GM12878 (cell line): ENCODE results near the gene MACROD2. TPM values are rescaled to one million over a fixed set of nuclear protein-coding genes. Genes with fewer than 3 reads are reported as not detected.

ENCODE experiments used
- ATAC-seq: fragments of 200-7000 bp; cut with Tn5 transposase; 3 replicates; pipeline ENCODE4 v1.9.1; 2020; ENCODE audit warnings: mild to moderate bottlenecking, moderate library complexity
- BruUV-seq: library from RNA; stranded (reverse); fragments of 400-500 nt; replicated peaks from 2 replicates; lab custom pipeline; 2021; lab: Mats Ljungman, UMichigan
- CTCF ChIA-PET: fragments of 300-600 bp; sonication (Branson Sonifier 250); formaldehyde crosslinking; extraction: SDS; loops from one replicate; lab custom pipeline; 2021; ENCODE audit warnings: inconsistent platforms; lab: Yijun Ruan, JAX
- POLR2A ChIA-PET: fragments of 350-600 bp; formaldehyde crosslinking; extraction: SDS; loops from one replicate; lab custom pipeline; 2021; ENCODE audit warnings: inconsistent platforms; lab: Charles Lee
- RAD21 ChIA-PET: fragments of 300-600 bp; sonication (Branson Sonifier 250); formaldehyde crosslinking; loops from one replicate; lab custom pipeline; 2023; ENCODE audit warnings: antibody characterized with exemption; ENCODE audit not compliant: unreplicated experiment; lab: Charles Lee
- SMC1A ChIA-PET: fragments of 300-600 bp; sonication (Branson Sonifier 250); formaldehyde crosslinking; loops from one replicate; lab custom pipeline; 2023; ENCODE audit not compliant: unreplicated experiment, uncharacterized antibody; lab: Charles Lee
- DNase-seq: peaks from one replicate; pipeline ENCODE4 v3.0.0-alpha.2; 2011; ENCODE audit warnings: low read depth, low spot score
- FAIRE-seq: peaks from 3 replicates; lab custom pipeline; 2011; peaks lifted over from hg19 to GRCh38; lab: Jason Lieb, UNC
- H2AFZ ChIP-seq: 2 replicates; pipeline ENCODE4 v1.6.0; 2011; ENCODE audit warnings: low read depth, low read length, control low read depth; ENCODE audit not compliant: control insufficient read depth
- H3K27ac ChIP-seq: 2 replicates; pipeline ENCODE4 v1.5.1; 2011; ENCODE audit warnings: control low read depth; ENCODE audit not compliant: control insufficient read depth, insufficient read depth
- H3K27me3 ChIP-seq, 2 experiments: replicated peaks in 1 of 2; 2 replicates each; pipeline versions ENCODE4 v1.6.0 to v1.6.1; 2011; ENCODE audit warnings: low read length in 1 of 2; ENCODE audit not compliant: control insufficient read depth in 2 of 2, insufficient read depth in 2 of 2
- H3K36me3 ChIP-seq, 2 experiments: 2 replicates each; pipeline ENCODE4 v1.5.1; 2011; ENCODE audit warnings: low read length in 1 of 2; ENCODE audit not compliant: control insufficient read depth in 2 of 2, insufficient read depth in 2 of 2
- H3K4me1 ChIP-seq: 2 replicates; pipeline ENCODE4 v1.6.1; 2011; ENCODE audit warnings: mild to moderate bottlenecking, low read length, moderate library complexity, mixed read lengths; ENCODE audit not compliant: control insufficient read depth, insufficient read depth
- H3K4me2 ChIP-seq: 2 replicates; pipeline ENCODE4 v1.6.0; 2011; ENCODE audit warnings: control low read depth; ENCODE audit not compliant: control insufficient read depth, insufficient read depth
- H3K4me3 ChIP-seq: fragments of 200-600 bp; sonication (generic); 2 replicates; pipeline ENCODE4 v1.5.1; 2016
- H3K79me2 ChIP-seq: 2 replicates; pipeline ENCODE4 v1.6.0; 2011; ENCODE audit warnings: low read length; ENCODE audit not compliant: control insufficient read depth, insufficient read depth
- H3K9ac ChIP-seq: 2 replicates; pipeline ENCODE4 v1.8.0; 2011; ENCODE audit warnings: low read length, control low read depth, mixed read lengths; ENCODE audit not compliant: control insufficient read depth, insufficient read depth
- H3K9me3 ChIP-seq: replicated peaks from 3 replicates; pipeline ENCODE4 v1.5.1; 2011; ENCODE audit warnings: mild to moderate bottlenecking, low read length; ENCODE audit not compliant: control insufficient read depth, insufficient read depth
- H4K20me1 ChIP-seq: 2 replicates; pipeline ENCODE4 v1.6.0; 2011; ENCODE audit not compliant: control insufficient read depth, insufficient read depth
- ATF7 ChIP-seq: fragments of 450-650 bp; IDR thresholded peaks from 2 replicates; pipeline ENCODE4 v1.6.1; 2016; ENCODE audit warnings: low read depth, mild to moderate bottlenecking
- E2F4 ChIP-seq: IDR thresholded peaks from 2 replicates; pipeline ENCODE4 v1.6.1; 2012; ENCODE audit warnings: low read depth, low read length, improper control_type of control experiment
- EP300 ChIP-seq, 2 experiments: fragments of 150-350 bp in 1 of 2; IDR thresholded peaks; 2 replicates each; pipeline ENCODE4 v1.6.1; 2011 to 2012; ENCODE audit warnings: low read depth in 2 of 2, low read length in 2 of 2, borderline replicate concordance in 1 of 2, improper control_type of control experiment in 1 of 2, inconsistent platforms in 1 of 2; ENCODE audit not compliant: control insufficient read depth in 1 of 2
- FOXK2 ChIP-seq: fragments of 450-650 bp; IDR thresholded peaks from 2 replicates; pipeline ENCODE4 v1.6.1; 2017; ENCODE audit warnings: mild to moderate bottlenecking, moderate library complexity
- IRF5 ChIP-seq: fragments of 450-650 bp; IDR thresholded peaks from 2 replicates; pipeline ENCODE4 v1.6.1; 2017; ENCODE audit warnings: borderline replicate concordance
- PAX5 ChIP-seq: IDR thresholded peaks from 2 replicates; pipeline ENCODE4 v1.6.1; 2011; ENCODE audit warnings: low read depth, low read length, borderline replicate concordance
- POLR2AphosphoS5 ChIP-seq: IDR thresholded peaks from 2 replicates; pipeline ENCODE4 v1.6.1; 2011; ENCODE audit warnings: mild to moderate bottlenecking, low read length, inconsistent platforms
- POU2F2 ChIP-seq: IDR thresholded peaks from 3 replicates; pipeline ENCODE4 v1.6.1; 2011; ENCODE audit warnings: low read depth, mild to moderate bottlenecking, low read length, borderline replicate concordance
- RELA ChIP-seq: fragments of 450-650 bp; IDR thresholded peaks from 2 replicates; pipeline ENCODE4 v1.8.0; 2014; ENCODE audit warnings: borderline replicate concordance; ENCODE audit not compliant: partially characterized antibody
- SMAD5 ChIP-seq: IDR thresholded peaks from 2 replicates; pipeline ENCODE4 v1.6.1; 2016; ENCODE audit warnings: antibody characterized with exemption, low read depth
- STAT3 ChIP-seq: IDR thresholded peaks from 2 replicates; pipeline ENCODE4 v1.6.1; 2011; ENCODE audit warnings: low read depth, low read length, improper control_type of control experiment
- TCF7 ChIP-seq: IDR thresholded peaks from 2 replicates; pipeline ENCODE4 v1.6.1; 2014; ENCODE audit warnings: antibody characterized with exemption, borderline replicate concordance
- ZNF207 ChIP-seq: fragments of 450-650 bp; IDR thresholded peaks from 2 replicates; pipeline ENCODE4 v1.6.1; 2014; ENCODE audit warnings: antibody characterized with exemption, mild to moderate bottlenecking, borderline replicate concordance
- whole genome bisulfite sequencing: methylation state at CpG from one replicate; pipeline ENCODE4 v1.1.6; 2016; ENCODE audit warnings: low lambda C conversion rate; ENCODE audit not compliant: insufficient replicate concordance, insufficient coverage; ENCODE audit errors: missing lambda C conversion rate; 5-methylcytosine and 5-hydroxymethylcytosine counted together
- in situ Hi-C: fragments of 300-500 bp; cut with MboI; formaldehyde crosslinking; loops from 9 replicates; pipeline ENCODE4 v1.14.3; 2018; ENCODE audit warnings: mixed read lengths
- intact Hi-C: fragments of 100-400 bp; cut with micrococcal nuclease; formaldehyde crosslinking; loops from one replicate; pipeline ENCODE4 v1.14.2; 2022; ENCODE audit not compliant: unreplicated experiment
- polyA plus RNA-seq, 11 experiments: library from polyadenylated mRNA; depleted of rRNA in 4 of 11; unstranded in 6 of 11; stranded (reverse) in 5 of 11; fragments of >200 nt; fragmentation: Nextera tagmentation in 4 of 11; fragmentation: Illumina TruSeq in 1 of 11; extraction: Ambion mirVana in 4 of 11; extraction: Trizol in 1 of 11; gene quantifications; 1 replicate in 1 of 11; 2 replicates in 10 of 11; pipeline versions ENCODE4 v1.2.1 to v1.2.3, GENCODE V29; 2011 to 2016; ENCODE audit warnings: inconsistent platforms in 2 of 11, missing spikeins in 2 of 11, low read depth in 1 of 11
- total RNA-seq, 4 experiments: library from RNA; depleted of rRNA in 3 of 4; stranded (reverse); fragments of >200 nt in 3 of 4; fragmentation: Illumina TruSeq in 1 of 4; extraction: Trizol in 1 of 4; gene quantifications; 2 replicates each; pipeline versions ENCODE4 v1.2.1 to v1.2.3, GENCODE V29; 2013 to 2021

MACROD2 gene
- total and polyA plus RNA-seq, 10 of the 15 experiments (the other 5 are each of a cell fraction or from before 2014, with no cell fraction given): 1.1 to 21.5 (median 2.2) TPM

- Histone ChIP-seq H2AFZ (no peak overlapping the region), H3K9ac (no peak overlapping the region), H3K36me3 (no peaks in the 10 kb centered on the region), H3K27ac (no peak overlapping the region), H3K79me2 (no peaks in the 10 kb centered on the region), H3K4me1 (no peaks in the 10 kb centered on the region), H3K9me3 (no peaks in the 10 kb centered on the region), H3K4me2 (no peak overlapping the region), H4K20me1 (no peaks in the 10 kb centered on the region), H3K4me3 (no peak overlapping the region), H3K27me3 (no peaks in the 10 kb centered on the region)
- BruUV-seq: no TSS peak
- ChIA-PET RAD21 (no interaction called here), POLR2A (no interaction called here), CTCF (no interaction called here), SMC1A (interaction anchor here (1.5 kb wide), 1 partner anchor 42 kb away, joined by 3 read pairs; no protein-coding TSS in a partner anchor)
- in situ Hi-C loops: no loop called here
- 4% methylated on average over 3 of the region's 3 CpGs for WGBS
- TF ChIP-seq STAT3: no peak
- no peak for TF ChIP-seq SMAD5
- TF ChIP-seq PAX5: no peak
- TF ChIP-seq E2F4: no peak
- TF ChIP-seq IRF5: no peak
- TF ChIP-seq TCF7: no peak
- TF ChIP-seq RELA: no peak
- no peak for TF ChIP-seq FOXK2
- TF ChIP-seq POU2F2: no peak
- no peak for TF ChIP-seq ZNF207
- TF ChIP-seq POLR2AphosphoS5: no peak
- no peak for TF ChIP-seq EP300 (IDR thresholded peaks at IDR 0.05; ENCODE audit: borderline replicate concordance in 1 of 2, control insufficient read depth in 1 of 2, low read depth in 2 of 2, low read length in 2 of 2)
- no peak for TF ChIP-seq ATF7
- intact Hi-C loops: no loop called here
- no peak for FAIRE-seq
- no peak for ATAC-seq
- DNase-seq: no peak
Measured at GRCh38 chr20:14765370-14765701, 770.0 kb downstream of the MACROD2 start.
